ENCODE data around the gene PPTC7. TPM values are rescaled to one million over a fixed set of nuclear protein-coding genes. Genes with fewer than 3 reads are reported as not detected.

The PPTC7 gene
- total RNA-seq, 1 donor from 2014 or later: 14.2 TPM

- TF ChIP-seq, protein P1, sequence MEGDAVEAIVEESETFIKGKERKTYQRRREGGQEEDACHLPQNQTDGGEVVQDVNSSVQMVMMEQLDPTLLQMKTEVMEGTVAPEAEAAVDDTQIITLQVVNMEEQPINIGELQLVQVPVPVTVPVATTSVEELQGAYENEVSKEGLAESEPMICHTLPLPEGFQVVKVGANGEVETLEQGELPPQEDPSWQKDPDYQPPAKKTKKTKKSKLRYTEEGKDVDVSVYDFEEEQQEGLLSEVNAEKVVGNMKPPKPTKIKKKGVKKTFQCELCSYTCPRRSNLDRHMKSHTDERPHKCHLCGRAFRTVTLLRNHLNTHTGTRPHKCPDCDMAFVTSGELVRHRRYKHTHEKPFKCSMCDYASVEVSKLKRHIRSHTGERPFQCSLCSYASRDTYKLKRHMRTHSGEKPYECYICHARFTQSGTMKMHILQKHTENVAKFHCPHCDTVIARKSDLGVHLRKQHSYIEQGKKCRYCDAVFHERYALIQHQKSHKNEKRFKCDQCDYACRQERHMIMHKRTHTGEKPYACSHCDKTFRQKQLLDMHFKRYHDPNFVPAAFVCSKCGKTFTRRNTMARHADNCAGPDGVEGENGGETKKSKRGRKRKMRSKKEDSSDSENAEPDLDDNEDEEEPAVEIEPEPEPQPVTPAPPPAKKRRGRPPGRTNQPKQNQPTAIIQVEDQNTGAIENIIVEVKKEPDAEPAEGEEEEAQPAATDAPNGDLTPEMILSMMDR (IDR thresholded peaks at IDR 0.05; ENCODE audit: unreplicated experiment): no peak
- no peak for DNase-seq (ENCODE audit: low spot score in 2 of 2, unreplicated experiment in 2 of 2)
- Mint-ChIP-seq H3K36me3 (peaks cover 7% of the 10 kb centered on the region), H3K9me3 (no peaks in the 10 kb centered on the region), H3K27ac (peak overlapping the region; percentile 89), H3K27me3 (ENCODE audit: low read depth) (no peaks in the 10 kb centered on the region), H3K4me3 (no peak overlapping the region), H3K4me1 (peaks cover 13% of the 10 kb centered on the region)
Measured at GRCh38 chr12:110543965-110544364, 39.2 kb downstream of the PPTC7 start.

DNA sequence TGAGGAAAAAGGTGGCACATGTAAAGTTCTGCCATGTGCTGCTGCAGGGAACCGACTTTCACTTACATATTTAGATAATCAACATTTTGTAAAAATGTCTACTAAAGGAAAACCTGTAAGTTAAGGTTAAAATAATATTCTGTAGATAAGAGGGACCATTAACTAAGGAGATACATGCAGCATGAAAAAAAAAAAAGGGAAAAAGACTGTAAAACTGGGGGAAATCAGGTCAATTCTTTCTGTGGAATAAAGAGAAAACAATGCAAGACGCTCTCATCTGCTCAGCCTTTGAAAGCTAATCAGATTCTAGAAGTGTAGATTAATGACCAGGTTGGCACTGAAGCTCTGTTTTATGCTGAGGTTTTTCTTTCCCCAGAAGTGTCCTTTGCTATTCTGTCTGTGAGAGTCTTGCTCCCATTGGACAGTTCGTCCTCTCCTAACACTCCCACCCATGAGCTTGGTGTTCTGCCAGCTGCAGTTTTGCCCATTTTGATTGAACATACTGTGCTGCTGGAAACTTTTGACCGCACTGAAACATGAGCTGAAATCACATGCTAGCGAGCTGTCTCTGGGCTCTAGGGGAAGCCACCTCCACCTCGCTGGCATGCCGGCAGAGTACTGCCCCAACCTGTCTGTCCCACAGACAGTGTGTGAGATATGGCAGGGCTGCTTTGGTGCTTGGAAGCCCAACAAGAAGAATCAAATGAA lies 39.7 kb downstream of the PPTC7 start:
- DNase-seq (ENCODE audit: low spot score in 2 of 2, unreplicated experiment in 2 of 2): peak in 1 of 2 experiments; percentile 46
- Mint-ChIP-seq H3K4me3 (no peak overlapping the region), H3K27ac (peak overlapping the region; percentile 89)

GRCh38 chr12:110540048-110540447 lies 43.1 kb downstream of the PPTC7 start:
- H3K36me3 Mint-ChIP-seq: peaks cover 7% of the 10 kb centered on the region

More for the DNA sequence above, 39.7 kb downstream of the PPTC7 start:
- no peaks in the 10 kb centered on the region for H3K9me3 Mint-ChIP-seq
- peaks cover 7% of the 10 kb centered on the region for H3K36me3 Mint-ChIP-seq
- TF ChIP-seq, protein P1 (IDR thresholded peaks at IDR 0.05; ENCODE audit: unreplicated experiment): no peak
- H3K4me1 Mint-ChIP-seq: peaks cover 13% of the 10 kb centered on the region
- no peaks in the 10 kb centered on the region for H3K27me3 Mint-ChIP-seq (ENCODE audit: low read depth)

GRCh38 chr12:110538869-110539622 lies 44.1 kb downstream of the PPTC7 start:
- H3K27ac Mint-ChIP-seq: no peak overlapping the region
- H3K36me3 Mint-ChIP-seq: peaks cover 7% of the 10 kb centered on the region
- no peaks in the 10 kb centered on the region for H3K27me3 Mint-ChIP-seq (ENCODE audit: low read depth)
- TF ChIP-seq, protein P1 (IDR thresholded peaks at IDR 0.05; ENCODE audit: unreplicated experiment): no peak
- DNase-seq (ENCODE audit: low spot score in 2 of 2, unreplicated experiment in 2 of 2): no peak
- H3K4me3 Mint-ChIP-seq: no peak overlapping the region
- no peaks in the 10 kb centered on the region for H3K9me3 Mint-ChIP-seq
- H3K4me1 Mint-ChIP-seq: peaks cover 19% of the 10 kb centered on the region

More at GRCh38 chr12:110540048-110540447, 43.1 kb downstream of the PPTC7 start:
- TF ChIP-seq, protein P1 (IDR thresholded peaks at IDR 0.05; ENCODE audit: unreplicated experiment): no peak
- DNase-seq (ENCODE audit: low spot score in 2 of 2, unreplicated experiment in 2 of 2): no peak
- Mint-ChIP-seq H3K4me1 (peaks cover 19% of the 10 kb centered on the region), H3K27ac (no peak overlapping the region), H3K27me3 (ENCODE audit: low read depth) (no peaks in the 10 kb centered on the region), H3K4me3 (no peak overlapping the region), H3K9me3 (no peaks in the 10 kb centered on the region)

DNA sequence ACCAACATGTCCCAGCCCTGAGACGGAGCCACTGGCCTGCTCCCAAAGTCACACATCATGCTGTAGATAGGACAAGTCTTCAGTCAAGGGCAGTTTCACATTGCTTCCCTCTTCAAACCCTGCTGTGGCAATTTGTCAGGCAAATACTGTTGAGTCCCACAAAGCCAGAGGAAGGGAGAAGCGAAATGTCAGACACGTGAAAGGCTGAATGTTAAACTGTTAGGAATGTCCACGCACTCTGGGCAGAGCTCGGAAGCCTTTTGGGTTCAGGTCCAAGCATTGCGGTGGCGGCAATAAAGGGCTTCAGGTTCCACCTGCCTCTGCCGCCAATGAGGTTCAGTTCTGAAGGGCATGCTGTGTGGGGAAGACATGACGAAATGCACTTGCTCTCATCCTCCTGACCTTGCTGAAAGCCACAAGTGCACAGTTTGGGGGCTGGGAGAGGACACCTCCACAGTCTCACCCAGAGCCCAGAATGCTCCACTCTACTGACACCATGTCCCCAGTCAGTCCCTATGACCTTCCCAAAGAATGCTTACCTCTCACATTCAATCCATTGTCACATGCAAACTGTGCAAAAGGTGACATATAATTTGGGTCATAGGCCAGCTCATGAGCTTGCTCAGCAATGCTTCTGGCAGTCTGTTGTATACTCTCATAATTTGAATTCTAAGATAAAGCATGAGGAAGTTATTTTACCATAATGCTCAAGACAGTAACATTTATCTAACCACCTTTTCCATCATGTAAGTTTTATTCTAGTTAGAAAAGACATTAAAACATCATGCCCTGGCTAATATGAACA lies 45.3 kb downstream of the PPTC7 start:
- H3K4me1 Mint-ChIP-seq: peaks cover 14% of the 10 kb centered on the region
- H3K36me3 Mint-ChIP-seq: peaks cover 9% of the 10 kb centered on the region
- peak overlapping the region; percentile 37 for H3K27ac Mint-ChIP-seq
- no peak overlapping the region for H3K4me3 Mint-ChIP-seq
- no peaks in the 10 kb centered on the region for H3K9me3 Mint-ChIP-seq
- no peaks in the 10 kb centered on the region for H3K27me3 Mint-ChIP-seq (ENCODE audit: low read depth)
- DNase-seq (ENCODE audit: low spot score in 2 of 2, unreplicated experiment in 2 of 2): no peak
- TF ChIP-seq, protein P1 (IDR thresholded peaks at IDR 0.05; ENCODE audit: unreplicated experiment): no peak
